Neural progenitor cell (in vitro differentiated cells): ENCODE data around the gene TENM3.
"Not testable (repeated sequence)": the region's sequence is repeated elsewhere in the genome, so short reads cannot be mapped to it uniquely, and the experiment has no call there.

ENCODE experiments used
- CTCF ChIP-seq: fragments of 200-600 bp; sonication (generic); IDR thresholded peaks from 2 replicates; pipeline ENCODE4 v1.5.1; 2017; ENCODE audit warnings: antibody characterized with exemption, mild to moderate bottlenecking
- EZH2 ChIP-seq: fragments of 200-600 bp; sonication (generic); IDR thresholded peaks from 2 replicates; pipeline ENCODE4 v1.6.1; 2017; ENCODE audit warnings: antibody characterized with exemption, mild to moderate bottlenecking, moderate library complexity
- EZH2phosphoT487 ChIP-seq: fragments of 200-600 bp; sonication (generic); IDR thresholded peaks from 2 replicates; pipeline ENCODE4 v1.6.1; 2017; ENCODE audit warnings: antibody characterized with exemption

GRCh38 chr4:182243204-182243603 lies at the start of gene TENM3:
- TF ChIP-seq EZH2, CTCF, EZH2phosphoT487: not testable (repeated sequence)
